Stimulated activated CD4-positive, alpha-beta T cell treated with anti-CD3 and anti-CD28 coated beads, Interleukin-4, amount 100 ng/mL, for 24 hours (primary cell): Measurements from ENCODE around the gene HIVEP3.

Experiments
- DNase-seq: peaks from one replicate; pipeline ENCODE4 v3.0.0-alpha.2; 2020

Gene HIVEP3

DNA sequence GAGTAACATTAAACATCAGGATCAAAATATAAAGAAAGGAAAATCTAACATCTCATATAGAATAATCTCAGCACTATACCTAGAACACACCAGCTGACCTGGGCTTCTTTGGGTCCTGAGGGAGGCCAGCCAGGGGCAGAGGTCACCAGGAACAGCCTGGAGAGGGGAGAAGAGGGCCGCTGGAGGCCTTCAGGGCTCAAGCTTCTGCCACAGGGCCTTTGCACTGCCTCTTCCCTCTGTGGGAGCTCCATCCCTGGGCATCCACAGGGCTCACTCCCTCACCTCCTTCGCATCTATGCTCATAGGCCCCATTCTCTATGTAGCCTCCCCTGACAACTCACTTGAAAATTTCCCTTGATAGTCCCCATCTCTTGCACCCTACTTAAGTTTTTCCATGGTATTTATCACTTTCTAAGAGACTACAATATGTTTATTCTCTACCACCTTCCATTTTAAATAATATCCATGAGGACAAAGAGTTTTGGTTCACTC is 73.9 kb downstream of the HIVEP3 start:
- no peak for DNase-seq

DNA sequence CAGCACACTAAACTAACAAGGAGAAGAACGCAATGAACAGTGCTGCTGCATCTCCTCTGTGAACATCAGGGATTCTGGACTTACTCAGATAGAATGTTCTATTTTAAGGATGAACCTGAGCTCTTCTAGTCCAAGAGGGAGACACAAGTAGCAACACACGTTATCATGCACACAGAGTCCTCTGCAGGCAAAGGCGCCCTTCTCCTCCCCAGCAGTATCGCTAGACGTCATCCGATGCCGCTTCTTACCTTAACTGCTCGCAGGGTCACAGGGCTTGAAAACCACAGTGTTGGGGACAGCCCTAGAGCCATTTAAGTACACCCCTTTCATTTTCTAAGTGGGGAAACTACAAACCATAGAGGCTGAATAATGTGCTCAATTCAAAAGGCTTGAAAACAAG is 74.5 kb downstream of the HIVEP3 start:
- DNase-seq = no peak

DNA sequence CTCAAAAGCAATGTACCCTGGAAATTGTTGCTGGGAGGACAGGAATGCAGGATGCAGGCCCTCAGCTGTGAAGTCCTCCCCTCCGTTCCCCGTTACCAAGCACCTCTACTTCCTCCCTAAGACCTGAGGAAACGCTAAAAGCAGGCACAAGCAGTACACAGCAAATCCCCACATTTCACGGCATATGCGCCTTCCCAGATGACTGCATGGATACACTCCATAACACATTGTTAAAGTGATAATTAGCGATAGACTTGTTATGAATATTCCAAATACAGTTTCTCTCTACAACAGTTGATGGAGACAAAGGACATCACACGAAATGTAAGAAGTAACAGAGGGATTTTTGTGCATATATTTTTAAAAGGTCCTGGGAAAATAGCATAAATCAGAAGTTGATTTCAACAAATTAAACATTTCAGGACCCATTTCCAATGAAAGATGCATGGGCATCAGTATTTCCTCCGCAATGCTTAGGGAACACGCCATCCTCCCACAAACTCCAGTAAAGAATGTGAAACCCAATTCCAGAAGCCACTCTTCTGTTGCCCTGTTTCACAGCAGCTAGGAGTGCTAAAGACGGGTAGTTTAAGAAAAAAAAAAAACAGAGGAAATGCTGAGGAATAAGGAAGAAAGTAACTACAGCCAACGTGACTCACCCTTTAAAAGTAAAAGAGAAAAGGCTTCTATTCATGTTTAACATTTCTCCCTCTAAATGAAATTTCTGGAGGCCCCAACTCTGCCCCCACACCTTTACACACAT is 75.5 kb downstream of the HIVEP3 start:
- DNase-seq = no peak

DNA sequence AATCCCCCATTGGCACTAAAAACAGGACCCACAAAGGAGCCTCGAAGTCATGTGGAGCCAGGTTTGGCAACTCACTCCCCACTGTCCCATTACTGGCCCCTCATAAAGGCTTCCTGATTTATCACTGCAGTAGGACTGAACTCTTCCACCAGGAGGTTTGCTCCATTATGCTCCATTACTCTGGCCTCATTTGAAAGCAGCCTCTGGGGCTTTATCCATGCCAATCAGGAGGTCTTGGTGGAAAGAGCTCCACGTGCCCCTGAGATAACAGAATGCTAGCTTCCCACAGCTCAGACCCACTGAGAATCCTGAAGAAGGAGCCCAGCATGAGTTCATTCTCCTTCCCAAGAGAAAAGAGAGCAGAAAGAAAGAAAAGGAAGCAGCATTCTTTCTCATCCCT is 76.4 kb downstream of the HIVEP3 start:
- DNase-seq = no peak

DNA sequence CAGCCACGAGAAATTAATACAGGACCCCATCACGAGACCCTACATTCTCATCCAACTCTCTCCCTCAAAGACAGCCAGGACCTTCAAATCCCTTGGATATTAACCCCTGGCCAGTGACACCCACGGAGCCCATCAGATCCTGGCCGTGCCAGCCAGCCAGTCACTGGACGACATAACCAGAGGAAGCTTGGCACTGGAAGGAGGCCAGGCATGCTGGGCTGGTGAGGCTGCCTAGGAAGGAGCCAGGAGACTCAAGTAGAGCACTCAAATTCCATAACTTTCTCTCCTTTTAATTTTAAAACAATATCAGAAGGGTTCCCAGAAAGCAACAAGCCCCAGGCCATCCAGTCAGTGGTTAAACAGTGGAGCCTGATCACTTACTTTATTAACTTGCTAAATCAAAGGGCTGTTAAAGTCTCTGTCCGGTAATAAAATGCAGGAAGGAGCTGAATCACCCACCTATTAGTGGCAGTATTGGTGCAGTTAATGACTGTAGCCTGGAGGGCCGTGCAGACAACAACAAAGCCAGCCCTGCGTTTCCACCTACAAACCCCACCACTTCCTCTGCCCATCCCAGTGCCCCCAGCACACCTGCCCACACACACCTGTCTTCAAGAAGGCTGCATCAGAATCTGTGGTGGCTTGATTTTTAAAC is 78.0 kb downstream of the HIVEP3 start:
- no peak for DNase-seq

DNA sequence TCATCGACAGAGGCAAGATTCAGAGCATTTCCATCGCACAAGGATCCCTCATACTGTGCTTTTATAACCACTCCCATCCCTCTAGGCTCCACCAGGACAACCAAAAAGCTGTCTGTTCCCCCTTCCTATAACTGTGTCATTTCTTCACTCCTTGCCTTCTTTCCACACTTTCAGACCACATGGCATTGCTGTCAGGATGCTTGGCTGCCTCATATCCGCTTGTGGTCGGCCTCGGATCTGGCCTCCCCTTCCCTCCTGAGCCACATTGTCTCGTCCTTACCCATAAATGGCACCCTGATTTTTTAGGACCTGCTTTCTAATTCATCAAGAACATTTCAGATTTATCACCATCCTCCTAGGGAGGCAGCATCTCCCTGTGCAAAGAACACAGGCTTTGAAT is 80.5 kb downstream of the HIVEP3 start:
- DNase-seq = no peak

DNA sequence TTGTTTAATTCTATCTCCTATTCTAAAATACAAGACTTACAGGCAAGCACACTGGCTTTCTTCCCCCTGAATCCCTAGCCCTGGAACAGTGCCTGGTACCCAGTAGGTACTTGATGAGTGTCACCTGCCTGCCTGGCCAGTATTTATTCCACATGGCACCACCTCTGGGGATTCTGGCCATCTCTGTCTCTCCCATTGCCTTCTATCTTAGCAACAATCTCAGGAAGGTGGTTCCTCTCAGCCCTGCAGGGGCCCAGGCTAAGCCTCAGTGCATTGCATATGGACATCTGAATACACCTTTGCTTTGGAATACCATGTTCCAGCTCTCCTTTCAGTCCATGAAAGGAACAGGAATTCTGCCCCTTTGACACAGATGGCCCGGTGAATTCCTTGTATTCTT is 81.0 kb downstream of the HIVEP3 start:
- DNase-seq = no peak

DNA sequence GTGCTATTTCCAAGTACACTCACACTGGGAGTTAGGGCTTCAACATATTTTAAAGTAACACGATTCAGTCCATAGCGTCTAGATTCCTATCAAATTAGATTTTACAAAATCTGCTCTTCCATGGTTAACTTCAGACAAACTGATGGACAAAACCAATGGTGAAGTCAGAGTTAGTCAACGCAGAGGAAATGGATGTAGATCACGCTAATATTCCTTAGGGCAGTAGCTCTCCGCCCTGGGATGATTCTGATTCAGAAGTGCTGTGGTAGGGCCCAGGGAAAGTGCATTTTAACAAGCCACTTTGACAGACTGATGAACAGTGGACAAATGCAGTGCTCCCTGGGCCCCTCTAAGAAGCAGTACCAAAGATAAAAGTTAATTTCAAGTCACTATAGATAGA is 83.2 kb downstream of the HIVEP3 start:
- DNase-seq = no peak

DNA sequence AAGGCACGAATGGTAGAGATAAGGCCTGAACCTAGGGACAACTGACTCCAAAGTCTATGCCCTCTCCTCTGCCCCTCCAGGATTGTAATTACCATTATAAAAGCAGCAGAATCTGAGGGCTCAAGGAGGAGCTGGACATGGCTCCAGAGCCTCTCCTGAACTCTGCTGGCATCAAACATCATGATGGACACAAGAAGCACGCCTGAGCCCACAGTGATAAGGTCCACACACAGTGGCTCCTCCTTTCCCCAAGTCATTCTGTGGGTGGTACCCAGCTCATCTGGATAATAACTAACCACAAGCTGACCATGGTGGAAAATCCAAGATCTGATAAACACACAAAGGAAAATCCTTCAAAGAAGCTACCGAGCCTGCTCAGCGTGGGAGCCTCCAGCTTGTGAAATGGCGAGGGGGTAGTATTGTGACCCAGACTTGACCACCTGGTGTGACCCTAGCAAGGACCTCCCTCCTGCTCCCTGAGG is 85.2 kb downstream of the HIVEP3 start:
- DNase-seq = no peak

DNA sequence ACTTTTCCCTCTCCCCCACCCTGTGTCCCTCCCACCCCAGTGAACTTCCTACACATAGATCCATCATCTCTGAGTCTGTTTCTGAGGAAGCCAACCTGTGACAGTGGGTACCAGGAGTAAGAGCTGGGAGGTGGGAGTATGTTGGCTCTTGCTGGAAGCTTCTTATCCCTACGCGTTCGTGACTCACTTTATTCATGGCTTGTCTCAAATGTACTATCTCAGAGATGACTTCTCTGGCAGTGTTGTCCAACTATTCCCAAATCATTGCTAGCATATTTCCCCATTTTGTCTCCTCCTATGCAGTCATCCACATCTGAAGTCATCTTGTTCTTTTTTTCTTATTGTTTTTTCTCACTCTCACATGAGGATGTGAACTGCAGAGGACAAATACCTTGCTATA is 88.0 kb downstream of the HIVEP3 start:
- no peak for DNase-seq

DNA sequence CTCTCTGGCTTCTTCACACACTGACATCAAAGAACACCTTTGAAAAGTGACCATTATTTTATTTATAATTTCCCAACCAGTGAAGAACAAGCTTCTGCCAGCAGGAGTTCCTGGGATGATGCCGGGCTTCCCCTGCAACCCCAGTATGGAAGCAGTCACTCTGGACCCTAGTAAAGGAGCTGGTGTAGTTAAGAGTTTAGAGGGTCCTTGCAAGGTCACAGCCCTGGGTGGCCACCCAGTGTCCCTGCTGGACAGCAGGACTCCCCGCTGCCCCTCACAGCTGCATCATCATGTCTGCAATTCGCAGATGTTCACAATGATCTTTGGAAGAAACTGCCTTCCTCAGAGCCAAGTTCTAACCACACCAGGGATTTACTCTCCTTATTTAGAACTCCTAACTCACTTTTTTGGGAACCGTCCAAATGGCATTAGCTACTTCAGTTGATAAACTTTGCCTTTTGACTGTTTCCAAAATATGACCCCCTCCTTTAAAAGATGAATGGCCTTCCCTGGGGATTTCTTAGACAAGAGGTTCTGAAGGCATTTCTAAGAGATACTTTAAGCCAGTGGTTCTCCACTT is 90.6 kb downstream of the HIVEP3 start:
- no peak for DNase-seq

DNA sequence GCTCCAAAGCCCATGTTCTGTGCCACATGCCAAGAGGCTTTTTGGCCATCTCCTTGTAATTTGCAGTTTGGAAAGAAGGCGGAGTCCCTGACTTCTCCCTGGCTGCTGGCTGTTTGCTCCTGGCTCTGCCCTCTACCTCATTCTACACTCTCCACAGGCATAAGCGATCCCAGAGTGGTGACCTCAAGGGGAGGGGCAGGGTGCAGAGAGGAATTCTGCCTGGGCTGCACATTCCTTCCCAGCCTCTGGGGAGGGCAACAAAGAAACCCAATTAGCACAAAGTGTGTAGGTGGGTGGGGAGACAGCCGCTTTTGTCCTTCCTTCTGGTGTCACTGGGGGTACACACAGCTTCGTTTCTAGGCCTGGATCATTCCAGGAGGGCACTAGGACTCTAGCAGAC is 95.3 kb downstream of the HIVEP3 start:
- no peak for DNase-seq

DNA sequence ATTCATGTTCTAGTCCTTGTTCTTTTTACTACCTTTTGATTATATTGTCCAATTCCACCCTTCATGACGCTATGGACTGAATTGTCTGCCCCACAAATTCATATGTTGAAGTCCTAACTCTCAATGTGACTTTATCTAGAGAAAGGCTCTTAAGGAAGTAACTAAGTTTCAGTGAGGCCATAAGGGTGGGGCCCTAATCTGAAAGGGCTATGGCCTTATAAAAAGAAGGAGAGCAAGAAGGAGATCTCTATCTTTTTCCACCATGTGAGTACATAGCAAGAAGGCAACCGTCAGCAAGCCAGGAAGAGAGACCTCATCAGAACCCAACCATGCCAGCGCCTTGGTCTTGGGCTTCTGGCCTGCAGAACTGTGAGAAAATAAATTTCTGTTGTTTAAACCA is 95.9 kb downstream of the HIVEP3 start:
- no peak for DNase-seq

DNA sequence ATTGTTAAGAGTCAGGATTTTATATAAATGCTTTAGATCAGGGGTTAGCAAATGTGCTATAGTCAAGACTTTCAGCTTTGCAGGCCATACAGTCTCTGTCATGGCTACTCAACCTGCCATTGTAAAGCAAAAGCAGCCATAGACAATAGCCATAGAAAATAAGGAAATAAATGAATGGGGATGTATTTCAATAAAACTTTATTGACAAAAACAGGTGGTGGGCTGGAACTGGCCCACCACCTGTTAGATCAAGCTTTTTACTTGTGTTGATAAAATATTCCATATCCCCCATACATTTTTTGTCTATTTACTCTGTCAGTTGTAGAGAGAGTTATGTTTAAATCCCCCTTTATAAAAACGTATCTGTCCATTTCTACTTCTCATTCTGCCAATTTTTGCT is 98.9 kb downstream of the HIVEP3 start:
- DNase-seq = no peak

DNA sequence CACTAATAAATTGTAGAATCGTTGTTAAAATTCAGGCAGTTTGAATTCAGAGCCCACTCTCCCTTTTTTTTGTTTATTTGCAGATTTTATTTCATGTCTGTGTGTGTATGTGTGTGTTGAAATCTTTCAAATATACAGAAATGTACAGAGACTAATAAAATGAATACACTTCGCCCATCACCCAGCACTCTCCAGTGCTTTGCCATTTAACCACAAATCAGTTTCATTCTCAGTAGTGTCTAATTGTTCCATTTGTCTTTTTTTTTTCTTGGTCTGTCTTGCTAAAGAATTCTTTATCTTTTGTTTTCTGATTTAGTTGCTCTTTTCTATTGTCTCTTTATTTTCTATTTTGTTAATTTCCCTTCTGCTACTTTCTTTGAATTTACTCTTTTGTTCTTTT is 99.7 kb downstream of the HIVEP3 start:
- no peak for DNase-seq

DNA sequence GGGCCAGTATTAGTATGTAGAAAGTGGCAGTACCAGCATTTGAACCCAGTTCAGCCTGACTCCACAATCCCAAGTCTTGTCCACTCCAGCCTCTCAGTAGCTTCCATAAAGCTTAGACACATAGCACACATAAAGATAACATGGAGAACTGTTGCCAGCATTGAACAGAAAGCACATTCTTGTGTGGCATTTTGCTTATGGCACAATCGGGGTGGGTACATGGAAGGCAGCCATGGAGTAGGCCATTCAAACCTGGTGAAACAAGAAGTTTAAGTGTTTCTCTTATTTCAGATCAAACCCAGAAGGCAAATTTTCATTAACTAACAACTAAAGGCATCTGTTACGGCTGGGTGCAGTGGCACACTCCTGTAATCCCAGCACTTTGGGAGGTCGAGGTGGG is 102.7 kb downstream of the HIVEP3 start:
- DNase-seq = no peak

DNA sequence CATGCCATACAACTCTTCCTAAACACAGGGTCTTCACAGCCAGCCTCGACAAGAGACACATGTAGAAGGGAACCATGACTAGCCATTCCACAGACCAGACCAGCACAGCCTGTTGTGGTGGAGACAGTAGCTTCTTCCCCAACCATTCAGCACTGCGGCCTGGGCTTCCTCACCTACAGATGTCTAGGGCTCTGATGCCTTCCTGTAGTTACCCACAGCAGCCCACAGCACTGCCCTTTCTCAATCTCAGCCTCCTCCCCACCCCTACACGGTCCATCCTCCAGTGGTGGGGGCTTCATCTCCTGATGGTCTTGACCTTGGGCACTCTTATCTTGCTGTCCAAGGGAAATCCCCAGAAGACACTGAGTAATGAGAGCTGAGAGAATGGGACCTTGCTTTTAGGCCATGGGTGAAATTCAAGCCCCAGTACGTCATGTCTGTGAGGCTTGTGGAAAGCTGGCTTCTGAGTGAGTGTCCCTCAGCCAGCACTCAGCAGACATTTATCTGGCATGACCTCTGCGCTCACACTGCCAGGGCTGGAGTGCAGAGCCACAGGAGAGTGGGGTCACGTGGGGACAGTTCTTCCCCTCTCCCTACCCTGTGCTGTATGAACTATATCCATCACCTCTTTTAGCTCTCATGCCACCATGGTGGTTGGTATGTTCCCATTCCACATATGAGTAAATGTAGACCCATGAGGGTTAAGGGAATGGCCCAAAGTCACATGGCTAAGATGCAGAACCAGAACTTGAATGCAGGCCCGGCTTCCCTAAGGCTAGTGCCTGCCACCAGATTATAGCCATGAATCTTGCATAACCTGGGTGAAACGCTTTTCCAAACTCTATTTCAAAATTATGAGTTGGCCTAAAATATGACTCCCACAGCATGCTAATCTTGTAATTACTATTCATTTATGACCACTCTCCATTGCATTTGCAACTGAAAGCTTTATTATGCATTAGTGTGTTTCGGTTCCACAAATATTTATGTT is 104.7 kb downstream of the HIVEP3 start:
- no peak for DNase-seq

DNA sequence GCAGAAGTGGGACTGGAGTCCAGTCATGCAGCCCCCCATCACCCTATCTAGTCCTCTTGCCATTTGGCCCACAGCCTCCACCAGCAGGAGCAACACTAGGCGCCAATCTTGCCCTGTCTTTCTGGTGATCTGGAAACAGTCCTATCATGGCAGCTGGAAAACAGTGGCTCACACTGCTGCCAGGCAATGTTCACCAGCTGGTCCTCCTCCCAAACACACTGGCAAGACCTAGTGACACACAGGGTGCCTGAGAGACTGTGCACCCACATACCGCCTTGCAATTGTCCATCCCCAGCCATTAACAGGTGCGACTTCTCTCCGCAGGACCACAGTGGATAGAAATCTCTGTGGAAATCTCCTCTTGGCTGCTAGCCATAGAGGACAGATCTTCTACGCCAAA is 105.5 kb downstream of the HIVEP3 start:
- no peak for DNase-seq

DNA sequence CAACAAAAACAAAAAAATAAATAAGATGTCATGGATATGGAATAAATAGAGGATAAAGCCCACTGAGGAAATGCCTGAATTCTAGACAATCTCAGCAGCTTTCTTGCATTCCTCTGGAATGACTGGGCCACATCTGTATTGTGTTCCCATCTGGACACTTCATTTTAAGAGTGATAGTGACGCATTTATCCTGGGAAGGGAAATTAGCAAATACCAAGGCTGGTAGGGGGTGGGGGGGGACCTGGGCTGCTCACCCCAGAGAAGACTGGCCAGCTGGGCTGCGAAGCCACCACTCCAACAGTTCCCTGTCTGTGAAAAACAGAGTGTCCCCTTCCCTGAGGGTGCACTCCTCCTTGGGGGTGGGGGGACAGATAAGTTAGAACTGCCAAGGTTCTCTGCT is 106.3 kb downstream of the HIVEP3 start:
- no peak for DNase-seq

DNA sequence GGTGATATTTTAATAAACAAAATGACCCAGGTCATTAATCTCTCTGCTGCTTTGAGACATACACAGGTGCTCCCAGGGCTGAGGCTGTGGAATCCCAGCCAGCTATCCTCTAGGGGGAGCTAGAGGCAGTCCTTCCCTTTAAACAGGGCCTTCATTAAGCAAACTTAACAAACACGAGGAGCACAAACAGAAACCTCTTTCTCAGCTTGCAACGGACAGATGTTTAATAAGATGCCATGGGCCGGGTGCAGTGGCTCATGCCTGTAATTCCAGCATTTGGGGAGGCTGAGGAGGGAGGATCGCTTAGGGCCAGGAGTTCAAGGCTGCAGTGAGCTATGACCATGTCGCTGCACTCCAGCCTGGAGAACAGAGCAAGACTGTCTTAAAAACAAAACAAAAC is 106.7 kb downstream of the HIVEP3 start:
- DNase-seq = peak; percentile 60

DNA sequence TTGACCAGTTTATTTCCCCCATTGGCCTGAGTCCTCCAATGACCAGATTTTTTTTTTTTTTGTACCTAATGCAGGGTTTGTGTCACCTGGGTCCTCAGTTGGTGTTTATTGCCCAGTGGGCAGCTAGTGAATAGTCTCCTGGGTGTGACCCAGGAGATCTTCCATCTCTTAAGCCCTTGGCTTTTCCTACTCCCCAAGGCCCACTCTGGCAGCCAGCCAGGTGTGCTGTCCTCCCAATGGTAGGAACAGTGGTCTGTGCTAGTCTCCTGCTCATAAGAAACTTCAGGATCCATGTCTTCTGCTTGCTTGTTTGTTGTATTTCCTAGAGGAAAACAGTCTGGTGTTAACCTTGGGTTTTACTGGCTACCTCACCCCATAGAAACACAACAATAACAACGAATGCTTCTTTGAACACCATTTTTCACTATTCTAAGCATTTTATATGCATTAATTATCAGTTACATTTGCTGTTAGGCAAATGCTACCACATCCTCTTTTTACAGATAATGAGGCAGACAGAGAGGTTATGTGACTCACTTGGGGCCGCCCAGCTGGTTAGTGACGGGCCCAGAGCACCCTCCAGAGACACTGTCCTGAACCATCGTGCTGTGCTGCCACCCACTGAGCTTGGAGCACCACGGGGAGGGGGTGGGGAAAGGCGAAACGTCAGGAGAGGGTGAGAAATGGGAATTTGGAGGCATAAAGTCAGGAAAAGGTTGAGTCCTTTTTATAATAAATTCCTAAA is 107.5 kb downstream of the HIVEP3 start:
- DNase-seq = peak; percentile 63

DNA sequence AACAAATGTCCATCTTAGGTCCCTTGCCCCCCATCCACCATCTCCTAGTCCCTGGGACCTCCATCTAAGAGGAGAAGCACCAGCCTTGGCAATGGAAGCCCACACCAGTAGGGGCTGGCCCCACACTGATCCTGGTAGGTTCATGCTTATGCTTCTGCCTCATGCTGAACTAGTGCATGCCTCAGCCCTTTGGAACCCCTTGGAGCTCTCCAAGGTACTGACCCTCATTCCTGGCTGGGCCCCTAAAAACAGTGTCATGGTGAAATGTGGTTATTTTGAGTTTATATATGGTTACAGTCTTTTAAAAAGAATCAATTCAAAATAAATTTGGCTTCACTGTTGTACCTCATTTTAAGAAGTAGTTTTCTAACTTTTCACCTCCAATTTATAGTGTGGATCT is 108.3 kb downstream of the HIVEP3 start:
- DNase-seq = peak; percentile 46
